Breast epithelium (tissue), 3 donors: ENCODE measurements around the gene SPATA31A6.
"Not testable (repeated sequence)": the region's sequence is repeated elsewhere in the genome, so short reads cannot be mapped to it uniquely, and the experiment has no call there.

Source experiments
- CTCF ChIP-seq, 3 donors: fragments of 450-650 bp; IDR thresholded peaks; one replicate each; pipeline ENCODE4 v1.5.1; 2016 to 2017; ENCODE audit warnings: antibody characterized with exemption in 3 of 3, mild to moderate bottlenecking in 3 of 3, moderate library complexity in 3 of 3
- POLR2AphosphoS5 ChIP-seq, 3 donors: sonication (generic); formaldehyde crosslinking; IDR thresholded peaks; one replicate each; pipeline ENCODE4 v1.6.1; 2017; ENCODE audit warnings: antibody characterized with exemption in 3 of 3

GRCh38 chr9:42223230-42223629, 39.8 kb downstream of the SPATA31A6 start:
- TF ChIP-seq CTCF, POLR2AphosphoS5 (IDR thresholded peaks at IDR 0.05): not testable (repeated sequence)
